ENCODE measurements around the gene MACROD2.

Gene MACROD2

GRCh38 chr20:15859061-15859460 is 1863.7 kb downstream of the MACROD2 start:
- Histone ChIP-seq H3K36me3 (no peaks in the 10 kb centered on the region), H3K4me3 (ENCODE audit: low read depth in 1 of 2, low read length in 1 of 2) (no peak overlapping the region), H3K4me1 (ENCODE audit: control insufficient read depth in 1 of 2, insufficient read depth in 1 of 2, low read depth in 1 of 2, low read length in 1 of 2) (no peaks in the 10 kb centered on the region), H3K27me3 (no peaks in the 10 kb centered on the region), H3K9me3 (no peaks in the 10 kb centered on the region), H3K27ac (no peak overlapping the region)
- no peak for TF ChIP-seq CTCF (IDR thresholded peaks at IDR 0.05)

GRCh38 chr20:15860850-15861249 is 1865.5 kb downstream of the MACROD2 start:
- Histone ChIP-seq H3K27me3 (no peaks in the 10 kb centered on the region), H3K4me1 (ENCODE audit: control insufficient read depth in 1 of 2, insufficient read depth in 1 of 2, low read depth in 1 of 2, low read length in 1 of 2) (no peaks in the 10 kb centered on the region), H3K36me3 (no peaks in the 10 kb centered on the region), H3K9me3 (no peaks in the 10 kb centered on the region), H3K4me3 (ENCODE audit: low read depth in 1 of 2, low read length in 1 of 2) (no peak overlapping the region), H3K27ac (no peak overlapping the region)
- TF ChIP-seq CTCF (IDR thresholded peaks at IDR 0.05) = no peak

GRCh38 chr20:15862178-15862577 is 1866.9 kb downstream of the MACROD2 start:
- Histone ChIP-seq H3K27ac (no peak overlapping the region), H3K9me3 (no peaks in the 10 kb centered on the region)

DNA sequence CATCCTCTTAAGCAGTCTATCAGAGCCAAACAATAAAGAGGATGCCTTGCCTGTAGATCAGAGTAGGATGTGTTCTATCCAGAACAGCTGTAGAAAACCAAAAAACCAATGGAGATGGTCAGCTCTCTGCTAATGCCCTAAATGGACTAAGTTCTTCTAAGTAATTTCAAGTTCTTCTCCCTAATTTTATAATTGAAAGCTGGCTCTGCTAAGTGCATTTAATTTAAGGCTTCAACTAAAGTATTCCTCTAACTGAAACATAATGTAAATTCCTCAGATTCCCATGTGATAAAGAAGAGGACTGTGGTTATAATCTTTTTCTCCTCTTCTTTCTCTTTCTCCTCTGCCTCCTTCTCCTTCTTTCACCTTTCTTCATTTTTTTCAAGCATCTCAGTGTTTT is 1868.4 kb downstream of the MACROD2 start:
- no peaks in the 10 kb centered on the region for H3K36me3 ChIP-seq
- H3K27me3 ChIP-seq = no peaks in the 10 kb centered on the region
- no peak overlapping the region for H3K27ac ChIP-seq
- no peaks in the 10 kb centered on the region for H3K4me1 ChIP-seq (ENCODE audit: control insufficient read depth in 1 of 2, insufficient read depth in 1 of 2, low read depth in 1 of 2, low read length in 1 of 2)
- H3K9me3 ChIP-seq = no peaks in the 10 kb centered on the region
- no peak overlapping the region for H3K4me3 ChIP-seq (ENCODE audit: low read depth in 1 of 2, low read length in 1 of 2)
- TF ChIP-seq CTCF (IDR thresholded peaks at IDR 0.05) = no peak

More at GRCh38 chr20:15862178-15862577, 1866.9 kb downstream of the MACROD2 start:
- Histone ChIP-seq H3K4me3 (ENCODE audit: low read depth in 1 of 2, low read length in 1 of 2) (no peak overlapping the region), H3K27me3 (no peaks in the 10 kb centered on the region), H3K36me3 (no peaks in the 10 kb centered on the region), H3K4me1 (ENCODE audit: control insufficient read depth in 1 of 2, insufficient read depth in 1 of 2, low read depth in 1 of 2, low read length in 1 of 2) (no peaks in the 10 kb centered on the region)
- TF ChIP-seq CTCF (IDR thresholded peaks at IDR 0.05) = no peak

GRCh38 chr20:15865553-15865952 is 1870.2 kb downstream of the MACROD2 start:
- Histone ChIP-seq H3K36me3 (no peaks in the 10 kb centered on the region), H3K4me1 (ENCODE audit: control insufficient read depth in 1 of 2, insufficient read depth in 1 of 2, low read depth in 1 of 2, low read length in 1 of 2) (no peaks in the 10 kb centered on the region), H3K4me3 (ENCODE audit: low read depth in 1 of 2, low read length in 1 of 2) (no peak overlapping the region), H3K27me3 (no peaks in the 10 kb centered on the region), H3K9me3 (no peaks in the 10 kb centered on the region), H3K27ac (no peak overlapping the region)
- no peak for TF ChIP-seq CTCF (IDR thresholded peaks at IDR 0.05)
